Measurements from ENCODE around the gene TMEM186.

GRCh38 chr16:8828541-8829165, 31.2 kb upstream of the TMEM186 start:
- TF ChIP-seq CTCF (IDR thresholded peaks at IDR 0.05; ENCODE audit: insufficient read depth, low read depth, low read length) (no peak), EZH2 (IDR thresholded peaks at IDR 0.05; ENCODE audit: insufficient read depth, low read length) (no peak)
